Sciatic nerve (tissue), 2 donors: Measurements from ENCODE around the gene RBSN. TPM values are rescaled to one million over a fixed set of nuclear protein-coding genes. Genes with fewer than 3 reads are reported as not detected.
A peak's percentile ranks its signal among the peaks of the same experiment; 100 is the strongest.

ENCODE experiments used
- ATAC-seq: fragments of 200-7000 bp; cut with Tn5 transposase; one replicate; pipeline ENCODE4 v1.9.1; 2020; ENCODE audit warnings: mild to moderate bottlenecking, moderate library complexity
- DNase-seq: peaks from one replicate; pipeline ENCODE4 v3.0.0-alpha.2; 2020; ENCODE audit warnings: low spot score
- intact Hi-C: fragments of 100-400 bp; cut with DNase I; formaldehyde crosslinking; loops from one replicate; pipeline ENCODE4 v1.14.2; 2022
- total RNA-seq: library from RNA; stranded (reverse); fragmentation: NEBNext Ultra II Directional; extraction: Animal tissue kit (Norgen Biotek cat#: 25700); gene quantifications from one replicate; pipeline ENCODE4 v1.2.1, GENCODE V29; 2021
- donor health status: DM: no; HTN: no; CAD: no.
- donor health status: DM: no; HTN: no; CAD: no.

Gene RBSN
- total RNA-seq, 1 donor from 2014 or later, result 38.9 TPM

- ATAC-seq (no peak), DNase-seq (no peak)
- intact Hi-C loops, result no loop called here
These were observed 33.4 kb downstream of the RBSN start for GRCh38 chr3:15065550-15066007.

GRCh38 chr3:15064835-15065549 lies 34.0 kb downstream of the RBSN start, which contains the start of gene MRPS25:
Gene MRPS25, minus strand, starts transcription at chr3:15065315. Its CDS starts 121 bp downstream, at chr3:15065194.
- ATAC-seq (peak; percentile 99), DNase-seq (peak; percentile 93)
- intact Hi-C loops, result no loop called here

GRCh38 chr3:15064299-15064834 lies 34.6 kb downstream of the RBSN start:
- DNase-seq (no peak), ATAC-seq (peak; percentile 51)
- intact Hi-C loops, result no loop called here

GRCh38 chr3:15063656-15064286 lies 35.2 kb downstream of the RBSN start:
- ATAC-seq, result no peak
- no peak for DNase-seq
- intact Hi-C loops, result no loop called here

- intact Hi-C loops, result no loop called here
- DNase-seq (no peak), ATAC-seq (no peak)
These were observed 35.7 kb downstream of the RBSN start for GRCh38 chr3:15063238-15063637.

GRCh38 chr3:15060029-15060428 lies 38.9 kb downstream of the RBSN start:
- DNase-seq (no peak), ATAC-seq (no peak)
- intact Hi-C loops, result no loop called here

- DNase-seq, result no peak
- ATAC-seq, result no peak
- intact Hi-C loops, result no loop called here
These were observed 42.1 kb downstream of the RBSN start for GRCh38 chr3:15056676-15057404.

GRCh38 chr3:15055019-15055557 lies 43.9 kb downstream of the RBSN start:
- intact Hi-C loops, result no loop called here
- ATAC-seq, result no peak
- DNase-seq, result no peak

GRCh38 chr3:15053541-15053940 lies 45.4 kb downstream of the RBSN start:
- intact Hi-C loops, result no loop called here
- ATAC-seq (no peak), DNase-seq (no peak)

GRCh38 chr3:15052335-15053242 lies 46.4 kb downstream of the RBSN start:
- no peak for DNase-seq
- intact Hi-C loops, result no loop called here
- ATAC-seq, result no peak

GRCh38 chr3:15051531-15051930 lies 47.4 kb downstream of the RBSN start:
- ATAC-seq (peak; percentile 48), DNase-seq (no peak)
- intact Hi-C loops, result no loop called here

- intact Hi-C loops, result no loop called here
- DNase-seq, result no peak
- no peak for ATAC-seq
These were observed 48.4 kb downstream of the RBSN start for GRCh38 chr3:15050405-15051092.

GRCh38 chr3:15049584-15049983 lies 49.4 kb downstream of the RBSN start:
- DNase-seq (no peak), ATAC-seq (no peak)
- intact Hi-C loops, result no loop called here

GRCh38 chr3:15045667-15046066 lies 53.3 kb downstream of the RBSN start:
- ATAC-seq (no peak), DNase-seq (no peak)
- intact Hi-C loops, result no loop called here

GRCh38 chr3:15044326-15044725 lies 54.6 kb downstream of the RBSN start:
- ATAC-seq (no peak), DNase-seq (no peak)
- intact Hi-C loops, result no loop called here

GRCh38 chr3:15043408-15044171 lies 55.4 kb downstream of the RBSN start:
- DNase-seq, result no peak
- ATAC-seq, result no peak
- intact Hi-C loops, result no loop called here

- intact Hi-C loops, result no loop called here
- ATAC-seq (no peak), DNase-seq (no peak)
These were observed 56.0 kb downstream of the RBSN start for GRCh38 chr3:15042936-15043335.
